CD4-positive, alpha-beta T cell treated with Interleukin-4 for 1 hour (primary cell): ENCODE measurements around the gene GDPGP1.
"Not testable (repeated sequence)": the region's sequence is repeated elsewhere in the genome, so short reads cannot be mapped to it uniquely, and the experiment has no call there.

ENCODE experiments used
- DNase-seq, 2 donors: peaks; one replicate each; pipeline ENCODE4 v3.0.0-alpha.2; 2020 to 2022

The GDPGP1 gene

GRCh38 chr15:90234096-90234988, at the start of gene GDPGP1:
Gene GDPGP1, plus strand, starts transcription at chr15:90234209. Its CDS starts 6,700 bp downstream, at chr15:90240909.
- DNase-seq = no peak

- peak; percentile 62 to 75 for DNase-seq
Measured at GRCh38 chr15:90184786-90185704, 49.0 kb upstream of the GDPGP1 start.

- DNase-seq = no peak
Measured at GRCh38 chr15:90187257-90187868, 46.6 kb upstream of the GDPGP1 start.

GRCh38 chr15:90188065-90188464, 45.9 kb upstream of the GDPGP1 start:
- not testable (repeated sequence) for DNase-seq

GRCh38 chr15:90188914-90189748, 44.9 kb upstream of the GDPGP1 start:
- no peak for DNase-seq

- no peak for DNase-seq
Measured at GRCh38 chr15:90189781-90190467, 44.1 kb upstream of the GDPGP1 start.

- peak in 1 of 2 donors; percentile 65 for DNase-seq
Measured at GRCh38 chr15:90190606-90191343, 43.2 kb upstream of the GDPGP1 start.

- no peak for DNase-seq
Measured at GRCh38 chr15:90191344-90191687, 42.7 kb upstream of the GDPGP1 start.

- peak; percentile 36 to 75 for DNase-seq
Measured at GRCh38 chr15:90191794-90192509, 42.1 kb upstream of the GDPGP1 start.

GRCh38 chr15:90192961-90193786, 40.8 kb upstream of the GDPGP1 start:
- DNase-seq = no peak

- DNase-seq = no peak
Measured at GRCh38 chr15:90194655-90195054, 39.4 kb upstream of the GDPGP1 start.

- DNase-seq = no peak
Measured at GRCh38 chr15:90200534-90201129, 33.4 kb upstream of the GDPGP1 start.

- DNase-seq = peak; percentile 64 to 70
Measured at GRCh38 chr15:90201130-90201943, 32.7 kb upstream of the GDPGP1 start, which contains the start of gene SEMA4B. Gene SEMA4B, plus strand, starts transcription at chr15:90201330. Its CDS starts 249 bp downstream, at chr15:90201579.

GRCh38 chr15:90201944-90202375, 32.0 kb upstream of the GDPGP1 start:
- no peak for DNase-seq

GRCh38 chr15:90202929-90203328, 31.1 kb upstream of the GDPGP1 start:
- no peak for DNase-seq

- DNase-seq = no peak
Measured at GRCh38 chr15:90203473-90203872, 30.5 kb upstream of the GDPGP1 start.

GRCh38 chr15:90203922-90204321, 30.1 kb upstream of the GDPGP1 start:
- DNase-seq = no peak
